Smooth muscle cell of the brain vasculature (primary cell): ENCODE measurements around the gene PEMT.
A peak's percentile ranks its signal among the peaks of the same experiment; 100 is the strongest.

Experiments
- DNase-seq: peaks from one replicate; pipeline ENCODE4 v3.0.0-alpha.2; 2012; ENCODE audit warnings: low read depth, low spot score

PEMT gene

DNA sequence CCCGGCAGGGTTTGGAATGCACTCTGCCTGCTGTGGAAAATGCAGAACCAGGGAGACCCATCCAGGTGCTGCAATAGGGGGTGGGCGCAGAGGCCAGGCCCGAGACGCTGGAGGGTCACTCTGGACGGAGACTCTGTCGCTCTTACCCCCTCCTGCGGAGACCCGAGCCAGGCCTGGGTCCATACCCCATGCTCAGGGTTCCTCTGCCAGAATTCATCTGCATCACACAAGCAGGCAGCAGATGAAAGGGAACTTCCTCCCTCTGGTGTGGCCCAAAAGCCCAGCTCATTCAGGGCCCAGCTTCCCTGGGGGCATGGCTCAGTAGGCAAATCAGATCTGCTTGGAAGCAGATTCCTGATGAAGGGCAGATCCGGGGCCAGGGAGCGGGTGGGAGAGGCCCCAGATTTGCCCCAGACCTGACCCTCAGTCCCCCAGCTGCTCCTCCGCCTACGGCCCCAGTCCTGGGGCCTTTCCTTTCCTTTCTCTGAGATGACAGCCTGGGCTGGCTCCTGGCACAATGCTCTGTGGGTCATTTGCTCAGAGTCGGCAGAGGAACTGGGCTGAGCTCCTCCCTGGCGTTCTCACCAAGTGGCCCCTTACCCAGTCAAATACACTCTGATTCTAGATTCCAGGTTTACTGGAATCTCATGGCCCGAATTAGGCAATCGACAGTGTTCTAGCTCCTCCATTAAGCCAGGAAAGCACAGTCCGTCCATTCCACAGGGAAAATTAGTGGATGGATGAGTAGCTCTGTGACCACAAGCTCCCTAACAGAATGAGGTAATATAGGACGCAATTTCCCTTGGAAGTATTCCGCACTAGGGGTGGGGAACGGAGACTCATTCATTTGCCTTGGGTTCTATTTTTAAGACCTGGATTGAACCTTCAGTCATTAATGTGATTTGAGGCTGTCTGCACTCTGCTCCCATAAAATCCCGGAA lies 76.2 kb downstream of the PEMT start:
- DNase-seq = no peak

DNA sequence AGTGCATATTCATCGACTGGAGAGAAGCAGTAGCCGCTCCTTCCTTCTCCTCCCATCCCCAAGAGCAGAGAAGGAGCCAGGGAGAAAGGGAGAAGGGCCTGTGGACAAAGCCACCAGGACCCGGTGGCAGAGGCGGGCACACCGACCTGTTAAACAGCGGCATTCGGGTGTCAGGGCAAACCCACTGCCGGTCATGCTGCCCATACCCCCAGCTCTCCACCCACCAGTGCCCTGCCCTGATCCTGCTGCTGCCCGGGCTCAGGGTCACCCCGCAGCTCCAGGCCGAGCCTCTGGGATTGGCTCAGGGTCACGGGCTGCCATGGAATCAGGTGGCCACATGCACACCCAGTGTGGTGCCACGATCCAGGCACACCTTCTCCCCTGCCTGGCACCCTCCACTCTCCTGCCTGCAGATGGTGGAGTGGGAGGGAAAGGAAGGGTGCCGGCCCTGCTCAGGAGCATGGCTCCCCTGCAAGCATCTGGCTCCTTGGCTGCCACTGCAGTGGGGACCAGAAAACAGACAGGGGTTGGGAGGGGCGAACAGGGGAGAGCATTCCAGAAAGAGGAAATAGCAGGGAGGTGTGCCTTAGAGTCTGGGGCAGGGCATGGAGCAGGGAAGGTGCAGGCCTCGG lies 77.0 kb downstream of the PEMT start:
- no peak for DNase-seq

DNA sequence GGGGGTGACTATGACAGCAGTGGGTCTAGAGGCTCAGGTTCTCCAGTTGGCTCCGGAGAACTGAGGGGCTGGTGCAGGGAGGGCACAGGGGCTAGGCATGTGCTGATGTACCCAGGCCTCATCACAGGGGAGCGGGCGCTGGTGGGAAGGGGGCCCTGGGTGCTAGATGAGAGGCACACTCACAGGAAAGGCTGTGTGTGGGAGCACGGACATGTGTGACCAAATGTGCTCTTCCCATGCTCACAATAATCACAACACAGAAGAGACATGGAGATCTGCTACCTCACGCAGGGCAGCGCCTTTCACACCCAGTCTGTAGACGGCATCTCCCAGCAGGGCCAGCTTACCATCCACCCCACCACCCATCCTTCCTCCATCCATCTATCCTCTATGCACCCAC lies 77.9 kb downstream of the PEMT start:
- DNase-seq = no peak

DNA sequence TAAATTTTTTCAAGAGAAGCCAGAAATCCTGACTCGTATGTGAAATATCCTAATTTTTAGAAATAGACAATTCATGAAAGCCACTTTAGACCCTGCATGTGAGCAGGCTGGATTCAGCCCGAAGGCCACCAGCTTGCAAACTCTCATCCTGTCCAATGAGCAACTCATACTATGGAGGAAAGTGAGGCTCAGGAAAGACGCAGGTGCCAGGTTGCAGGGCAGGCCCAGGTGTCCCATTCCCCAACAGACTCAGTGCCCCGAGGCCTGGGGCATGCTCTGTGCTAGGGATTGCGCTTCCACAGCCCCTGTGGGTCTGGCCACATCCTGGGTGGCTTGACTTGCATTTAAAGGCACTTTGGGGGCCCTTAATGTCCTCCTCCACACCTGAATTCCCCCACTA lies 78.6 kb downstream of the PEMT start:
- no peak for DNase-seq

DNA sequence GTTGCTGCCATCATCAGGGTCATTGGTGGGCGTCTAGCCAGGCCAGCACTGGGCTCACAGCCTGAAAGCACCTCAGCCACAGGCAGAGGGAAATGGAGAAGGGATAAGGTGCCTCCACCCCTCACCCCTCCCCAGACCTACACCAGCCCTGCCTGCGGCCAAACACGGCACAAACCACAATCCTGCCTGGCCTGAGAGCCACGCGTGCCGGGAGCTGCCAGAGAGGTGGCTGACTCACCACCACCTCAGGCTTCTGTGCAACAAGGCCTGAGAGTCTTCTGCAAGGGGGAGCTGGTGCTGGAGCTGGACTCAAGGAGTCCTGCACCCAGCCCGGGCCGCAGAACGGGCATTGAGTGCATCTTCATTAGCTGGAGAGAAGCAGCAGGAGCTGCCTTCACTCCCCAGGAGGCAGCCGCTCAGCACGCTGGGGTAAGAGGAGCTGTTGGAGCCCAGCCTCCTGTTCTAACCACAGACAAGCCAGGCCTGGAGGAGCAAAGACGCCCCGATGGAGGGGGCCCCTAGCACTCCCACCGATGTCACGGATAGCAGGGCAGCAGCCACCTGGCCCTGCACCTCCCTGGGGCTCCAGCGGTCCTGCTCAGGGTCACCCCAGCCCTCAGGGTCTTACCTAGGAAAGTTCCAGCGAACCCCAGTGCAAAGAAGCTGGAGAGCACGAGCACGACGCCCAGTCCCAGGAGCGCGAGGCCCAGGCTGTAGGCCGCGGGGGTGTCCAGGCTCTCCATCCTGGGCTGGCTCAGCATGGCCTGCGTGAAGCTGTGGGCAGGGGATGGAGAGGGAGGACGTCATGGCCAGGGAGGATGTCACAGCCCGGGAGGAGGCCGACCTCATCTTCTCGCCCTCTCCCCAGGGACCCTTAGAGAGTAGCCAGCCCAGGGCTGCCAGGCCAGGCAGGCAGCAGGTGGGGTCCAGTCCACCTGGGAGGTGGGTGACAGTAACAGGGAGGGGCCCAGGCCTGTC lies 79.3 kb downstream of the PEMT start:
- DNase-seq = peak; percentile 53

DNA sequence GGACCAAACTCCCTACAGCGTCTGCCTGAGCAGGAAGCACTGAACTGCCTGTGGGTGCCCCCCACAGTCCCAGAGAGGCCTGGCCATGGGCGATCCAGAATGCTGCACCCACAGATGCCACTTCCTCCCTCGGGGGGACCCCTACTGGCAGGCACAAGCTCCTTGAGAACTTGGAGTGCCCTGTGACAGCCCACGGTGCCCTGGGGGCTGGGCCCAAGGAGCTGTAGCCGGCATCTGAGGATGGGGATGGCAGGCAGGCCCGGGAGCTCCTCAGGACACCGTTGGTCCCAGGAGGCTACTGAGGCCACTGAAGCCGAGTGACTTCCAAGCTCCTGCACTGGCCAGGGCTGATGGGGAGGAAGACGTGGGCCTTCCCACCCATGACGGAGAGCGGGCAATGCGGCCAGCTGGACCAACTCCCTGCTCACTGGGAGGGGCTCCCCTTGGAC lies 80.2 kb downstream of the PEMT start:
- no peak for DNase-seq

DNA sequence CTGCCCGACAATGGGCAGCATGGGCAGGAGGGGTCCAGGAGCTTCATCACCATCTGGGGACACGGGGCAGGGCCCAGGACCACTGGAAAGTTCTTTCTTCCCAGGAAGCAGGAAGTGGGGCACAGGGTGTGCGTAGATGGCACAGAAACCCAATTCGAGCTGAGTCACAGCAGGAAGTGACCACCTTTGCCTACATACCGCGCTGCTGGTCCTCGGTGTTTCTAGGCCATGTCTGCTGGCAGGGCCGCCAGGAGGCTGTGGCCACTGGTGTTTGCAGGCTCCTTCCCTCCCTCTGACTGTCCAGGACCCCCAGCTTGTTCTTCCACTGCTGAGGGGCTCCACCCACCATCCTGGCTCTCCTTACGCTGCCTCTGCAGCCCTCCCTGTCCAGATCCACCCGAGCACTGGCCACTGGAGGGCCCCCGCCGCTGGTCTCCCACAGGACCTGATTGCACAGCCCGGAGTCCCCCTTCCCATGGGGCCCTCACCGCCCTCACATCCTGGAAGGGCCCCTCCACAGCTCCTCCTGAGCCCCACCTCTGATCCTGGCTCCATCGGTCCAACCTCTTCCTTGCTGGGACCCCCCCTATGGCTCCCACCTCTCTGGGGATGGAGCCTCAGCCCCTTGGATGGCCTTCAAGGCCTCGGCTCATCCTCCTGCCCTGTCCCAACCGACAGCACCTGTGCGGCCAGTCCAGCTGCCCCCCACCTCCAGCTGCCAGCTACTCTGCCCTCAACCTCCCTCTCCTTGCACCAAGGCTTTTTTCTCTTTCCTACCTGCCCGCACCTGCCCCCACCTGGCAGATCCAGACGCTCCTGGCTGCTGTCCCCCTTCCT lies 80.8 kb downstream of the PEMT start:
- DNase-seq = no peak

DNA sequence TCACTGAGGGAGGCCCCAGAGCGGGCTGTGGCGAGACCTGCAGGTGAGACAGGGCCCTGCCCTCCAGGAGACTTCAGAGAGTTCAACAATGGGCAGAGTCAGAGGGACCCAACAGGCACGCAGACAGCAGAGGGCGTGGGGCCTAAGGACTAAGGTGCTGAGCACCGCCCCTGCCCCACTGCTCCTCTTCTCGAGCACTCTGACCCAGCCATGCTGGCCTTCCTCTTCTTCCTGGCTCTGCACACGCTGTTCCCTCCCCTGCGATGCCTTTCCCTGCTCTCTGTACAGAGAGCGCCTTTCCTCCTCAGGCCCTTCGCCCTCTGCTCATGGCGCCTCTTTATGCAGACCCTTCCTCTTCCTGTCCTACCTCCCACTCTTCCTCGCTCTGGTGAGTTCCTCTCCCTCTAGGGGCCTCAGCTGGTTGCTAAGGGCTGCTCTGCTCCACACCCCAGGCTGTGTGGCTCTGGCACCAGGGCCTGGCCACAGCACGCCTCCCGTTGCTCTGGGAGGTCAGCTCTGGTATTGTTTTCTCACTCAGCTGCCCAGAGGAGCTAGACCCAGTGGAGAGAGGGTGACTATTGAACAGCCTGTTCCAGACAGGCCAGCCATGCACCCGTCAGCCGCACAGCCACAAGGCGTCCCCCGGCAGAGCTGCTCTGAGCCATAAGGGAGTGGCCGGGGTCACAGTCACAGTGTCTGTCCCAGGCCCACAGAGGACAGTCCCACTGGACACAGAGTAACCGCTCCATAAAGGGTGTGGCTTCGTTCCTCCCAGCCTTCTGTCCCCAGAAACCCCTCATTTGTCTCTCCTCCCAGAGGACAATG lies 81.7 kb downstream of the PEMT start:
- no peak for DNase-seq

DNA sequence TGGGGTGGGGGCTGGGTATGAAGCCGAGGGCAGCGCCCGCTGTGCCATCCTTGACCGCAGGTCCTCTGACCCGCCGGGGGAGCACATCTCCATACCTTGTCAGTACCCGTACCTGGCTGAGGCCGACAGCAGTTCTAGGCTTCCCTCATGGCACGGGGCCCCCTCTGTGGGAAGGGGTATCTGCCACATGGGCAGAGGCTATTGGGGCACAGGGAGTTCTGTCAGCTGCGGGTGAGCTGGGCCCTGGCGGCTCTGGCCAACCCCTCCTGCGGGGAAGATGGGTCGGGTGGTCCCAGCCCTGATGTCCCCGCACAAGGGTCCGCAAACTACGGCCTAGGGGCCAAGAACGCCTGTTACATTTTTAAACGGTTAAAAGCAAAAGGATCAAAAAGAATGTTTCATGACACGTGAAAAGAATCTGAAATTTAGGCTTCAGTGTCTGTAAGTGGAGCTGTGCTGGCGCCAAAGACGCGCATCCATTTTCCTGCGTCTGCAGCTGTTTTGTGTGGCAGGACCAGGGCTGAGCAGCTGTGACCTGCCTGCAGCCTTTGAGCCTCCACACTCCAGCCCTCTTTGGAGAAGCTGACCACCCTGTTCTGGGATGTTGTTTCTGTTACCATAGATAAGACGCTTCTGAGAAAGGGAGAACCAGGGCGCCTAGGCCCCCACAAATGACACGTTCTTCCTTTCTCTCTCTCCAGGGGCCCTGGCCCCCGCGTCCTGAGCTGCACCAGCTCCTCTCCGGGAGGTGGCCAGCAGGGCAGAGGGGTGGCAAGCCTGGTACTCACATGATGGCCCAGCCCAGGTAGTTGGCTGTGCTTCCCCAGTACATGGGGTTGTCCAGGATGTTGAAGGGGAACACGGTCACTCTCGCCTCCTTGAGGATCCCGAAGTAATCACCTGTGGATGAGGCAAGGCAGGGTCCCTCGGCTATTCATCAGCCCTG lies 82.6 kb downstream of the PEMT start:
- no peak for DNase-seq

DNA sequence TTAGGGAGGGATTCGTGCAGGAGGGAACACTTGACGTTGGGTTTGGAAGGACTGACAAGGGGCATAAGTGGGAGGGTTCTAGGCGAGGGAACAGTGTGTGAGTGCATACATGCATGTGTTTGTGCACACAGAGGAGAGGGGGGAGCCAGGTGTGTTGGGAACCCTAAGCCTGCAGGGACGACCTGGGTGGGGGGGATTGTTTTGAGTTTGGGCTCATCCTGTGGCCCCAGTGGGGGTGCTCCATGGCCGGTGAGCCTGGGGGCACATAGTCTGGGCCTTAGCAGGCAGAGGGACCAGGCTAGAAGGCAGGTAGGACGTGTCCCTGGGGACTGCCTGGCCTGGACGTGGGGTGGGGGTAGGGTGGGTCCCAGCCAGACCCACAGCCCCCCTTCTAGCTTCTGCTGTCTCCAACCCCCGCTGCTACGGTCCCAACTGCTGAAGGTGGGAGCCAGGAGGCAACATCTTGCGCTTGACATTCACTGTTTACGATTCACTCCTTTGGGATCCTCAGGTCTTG lies 83.4 kb downstream of the PEMT start:
- DNase-seq = no peak

DNA sequence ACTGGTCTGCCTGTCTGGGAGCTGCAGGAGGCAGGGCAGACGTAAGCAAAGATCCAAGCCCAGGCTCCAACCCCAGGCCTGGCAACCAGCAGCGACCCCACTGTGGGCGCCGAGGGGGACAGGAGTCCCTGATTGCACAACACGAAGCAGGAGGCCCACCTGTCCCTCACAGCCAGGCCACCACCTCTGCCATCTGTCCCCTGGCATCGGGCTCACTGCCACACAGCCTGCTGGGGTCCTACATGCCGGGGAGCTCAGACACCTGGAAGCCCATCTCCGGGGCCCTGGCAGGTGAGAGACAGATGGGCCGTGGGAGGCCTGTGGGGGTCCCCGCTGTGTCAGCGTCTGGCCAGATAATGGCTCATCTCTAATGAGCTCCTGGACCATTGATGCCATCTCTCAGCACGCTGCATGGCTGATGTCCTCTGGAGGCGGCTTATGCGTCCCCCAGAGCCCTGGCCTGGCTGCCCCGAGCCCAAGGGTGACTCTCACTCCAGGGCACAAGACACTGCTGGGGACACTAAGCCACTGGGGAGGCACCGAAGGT lies 84.0 kb downstream of the PEMT start:
- DNase-seq = no peak

DNA sequence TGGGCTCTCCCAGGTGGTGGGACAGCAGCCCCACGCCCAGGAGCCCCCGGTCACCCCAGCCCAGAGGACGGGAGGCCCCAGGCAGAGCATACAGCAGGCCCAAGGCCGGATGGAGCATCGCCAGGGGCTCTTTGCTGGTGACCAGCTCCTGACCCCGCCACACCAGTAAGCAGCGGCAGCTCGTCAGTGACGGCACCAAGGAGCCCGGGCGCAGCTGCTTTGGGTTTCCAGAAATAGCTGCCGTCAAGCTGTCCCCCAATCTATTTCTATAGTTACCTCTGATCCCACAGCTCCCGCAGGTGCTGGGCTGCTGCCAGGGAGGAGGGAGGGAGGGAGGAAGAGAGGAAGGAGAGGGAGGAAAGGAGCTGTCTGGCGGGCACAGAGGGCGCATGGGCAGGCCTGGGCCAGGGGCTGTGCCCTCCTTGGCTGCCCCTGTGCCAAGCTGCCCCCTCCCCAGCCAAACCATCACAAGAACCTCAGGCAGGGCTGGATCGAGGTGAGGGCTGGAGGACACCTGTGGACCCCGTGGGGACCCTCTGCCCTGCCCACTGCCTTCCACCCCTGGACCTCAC lies 84.5 kb downstream of the PEMT start:
- no peak for DNase-seq

DNA sequence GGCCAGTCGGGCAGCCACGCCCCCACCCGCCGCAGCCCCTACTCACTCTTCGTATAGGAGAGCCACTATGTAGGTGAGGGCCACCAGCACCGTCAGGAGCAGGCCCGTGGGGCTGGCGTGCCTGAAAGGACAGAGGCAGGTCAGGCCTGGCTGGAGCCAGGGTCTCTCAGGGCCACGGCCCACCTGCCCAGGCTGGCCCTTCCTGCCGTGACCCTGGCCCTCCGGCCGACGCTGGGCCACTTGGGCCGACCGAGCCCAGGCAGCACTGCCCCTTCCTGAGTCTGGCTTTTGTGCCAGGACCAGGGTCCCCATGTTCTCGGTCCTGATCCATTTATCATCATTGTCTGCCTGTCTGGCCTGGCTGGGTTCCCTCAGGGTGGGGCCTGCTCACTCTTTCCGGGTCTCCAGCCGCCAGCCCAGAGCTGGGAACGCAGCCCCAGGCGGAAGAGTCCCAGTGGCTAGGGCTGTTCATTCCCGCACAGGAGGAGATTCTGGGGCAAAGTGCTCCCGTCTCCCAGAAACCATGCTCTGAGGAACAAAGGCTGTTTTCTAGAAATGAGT lies 85.2 kb downstream of the PEMT start:
- DNase-seq = no peak

DNA sequence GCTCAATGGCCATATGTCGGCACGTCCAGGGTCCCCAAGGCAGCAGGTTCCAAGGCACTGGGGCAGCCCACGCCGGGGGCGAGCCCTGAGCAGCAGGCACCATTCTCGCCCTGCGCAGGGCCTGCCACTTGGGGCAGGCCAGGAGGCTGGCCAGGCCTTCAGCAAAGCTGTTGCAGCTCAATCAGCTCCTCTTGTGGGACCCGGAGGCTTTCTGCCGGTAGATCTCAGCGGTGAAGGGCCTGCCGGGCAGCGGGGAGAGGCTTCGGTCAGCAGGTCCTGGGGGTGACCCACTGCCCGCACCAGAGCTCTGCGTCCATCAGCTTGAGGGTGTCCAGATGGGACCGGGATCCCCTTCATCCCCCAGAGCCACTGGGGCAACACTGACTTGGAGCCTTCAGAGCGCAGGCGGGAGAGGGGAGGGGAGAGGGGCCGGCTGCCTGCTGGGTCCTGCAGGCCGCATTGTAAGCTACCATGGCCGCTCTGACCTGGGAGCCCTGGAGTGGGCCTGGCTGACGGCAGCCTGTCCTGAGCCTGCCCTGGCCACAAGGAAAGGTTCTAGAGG lies 85.8 kb downstream of the PEMT start:
- DNase-seq = no peak

DNA sequence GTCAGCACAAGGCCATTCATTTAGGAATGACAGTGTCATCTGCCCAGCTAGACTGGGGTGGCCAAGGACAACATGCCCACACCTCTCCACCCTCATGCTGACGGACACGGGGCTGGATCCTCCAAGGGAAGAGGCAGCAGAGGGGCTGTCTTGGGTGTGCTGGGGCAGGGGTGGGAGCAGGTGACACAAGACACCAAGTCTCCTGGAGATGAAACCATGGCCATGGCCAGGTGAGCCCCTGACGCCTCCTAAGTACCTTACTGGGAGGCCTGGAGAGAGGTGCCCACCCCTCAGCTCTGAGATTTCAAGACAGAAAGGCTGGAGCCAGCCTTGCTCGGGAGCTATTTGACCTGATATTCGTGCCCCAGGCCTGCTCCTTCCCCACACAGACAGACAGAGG lies 86.4 kb downstream of the PEMT start:
- no peak for DNase-seq

DNA sequence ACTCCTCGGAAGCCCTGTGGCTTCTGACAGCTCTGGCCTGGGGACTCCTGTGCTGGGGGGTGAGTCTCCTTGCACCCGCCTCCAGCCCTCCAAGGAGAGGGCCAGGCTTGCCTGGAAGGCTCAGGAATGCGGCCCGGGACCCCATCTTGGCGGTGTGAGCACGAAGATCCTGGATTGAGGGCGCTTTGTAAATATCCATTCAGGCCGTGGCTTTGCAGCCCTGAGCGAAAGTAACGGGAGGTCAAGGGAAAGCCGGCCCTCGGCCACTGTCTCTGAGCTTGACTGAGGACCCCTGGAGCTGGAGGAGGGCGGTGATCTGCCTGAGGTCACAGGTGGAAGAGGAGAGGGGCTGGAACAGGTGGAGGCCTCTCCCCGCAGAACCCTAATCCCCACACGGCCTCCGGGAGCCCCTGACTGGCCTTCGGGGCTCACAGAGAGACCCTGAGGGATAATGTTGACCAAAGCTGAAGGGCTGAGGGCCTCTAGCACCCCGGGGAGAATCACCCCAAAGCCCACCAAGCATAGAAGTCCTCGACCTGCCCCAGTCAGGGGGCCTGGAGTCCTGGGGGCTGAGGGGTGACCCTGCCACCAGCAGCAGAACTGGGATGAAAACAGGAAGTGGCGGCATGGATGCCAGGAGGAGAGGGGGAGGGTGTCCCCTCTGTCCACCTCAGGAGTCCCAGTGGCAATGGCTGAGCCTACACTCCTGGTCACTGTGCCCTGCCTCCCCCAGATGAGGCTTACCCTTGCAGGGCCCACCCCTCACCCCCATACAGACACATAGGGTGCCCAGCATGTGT lies 87.0 kb downstream of the PEMT start:
- DNase-seq = no peak
